ENCODE measurements around the gene TSSK2.
A peak's percentile ranks its signal among the peaks of the same experiment; 100 is the strongest.

The TSSK2 gene

GRCh38 chr22:19169002-19169946, 38.2 kb downstream of the TSSK2 start:
- DNase-seq (ENCODE audit: low read depth in 3 of 3), result no peak

- no peak for DNase-seq (ENCODE audit: low read depth in 3 of 3)
Observed at GRCh38 chr22:19169947-19170318, 38.8 kb downstream of the TSSK2 start.

- DNase-seq (ENCODE audit: low read depth in 3 of 3), result no peak
Observed at GRCh38 chr22:19172213-19173046, 41.3 kb downstream of the TSSK2 start.

- no peak for DNase-seq (ENCODE audit: low read depth in 3 of 3)
Observed at GRCh38 chr22:19173047-19174035, 42.2 kb downstream of the TSSK2 start.

DNA sequence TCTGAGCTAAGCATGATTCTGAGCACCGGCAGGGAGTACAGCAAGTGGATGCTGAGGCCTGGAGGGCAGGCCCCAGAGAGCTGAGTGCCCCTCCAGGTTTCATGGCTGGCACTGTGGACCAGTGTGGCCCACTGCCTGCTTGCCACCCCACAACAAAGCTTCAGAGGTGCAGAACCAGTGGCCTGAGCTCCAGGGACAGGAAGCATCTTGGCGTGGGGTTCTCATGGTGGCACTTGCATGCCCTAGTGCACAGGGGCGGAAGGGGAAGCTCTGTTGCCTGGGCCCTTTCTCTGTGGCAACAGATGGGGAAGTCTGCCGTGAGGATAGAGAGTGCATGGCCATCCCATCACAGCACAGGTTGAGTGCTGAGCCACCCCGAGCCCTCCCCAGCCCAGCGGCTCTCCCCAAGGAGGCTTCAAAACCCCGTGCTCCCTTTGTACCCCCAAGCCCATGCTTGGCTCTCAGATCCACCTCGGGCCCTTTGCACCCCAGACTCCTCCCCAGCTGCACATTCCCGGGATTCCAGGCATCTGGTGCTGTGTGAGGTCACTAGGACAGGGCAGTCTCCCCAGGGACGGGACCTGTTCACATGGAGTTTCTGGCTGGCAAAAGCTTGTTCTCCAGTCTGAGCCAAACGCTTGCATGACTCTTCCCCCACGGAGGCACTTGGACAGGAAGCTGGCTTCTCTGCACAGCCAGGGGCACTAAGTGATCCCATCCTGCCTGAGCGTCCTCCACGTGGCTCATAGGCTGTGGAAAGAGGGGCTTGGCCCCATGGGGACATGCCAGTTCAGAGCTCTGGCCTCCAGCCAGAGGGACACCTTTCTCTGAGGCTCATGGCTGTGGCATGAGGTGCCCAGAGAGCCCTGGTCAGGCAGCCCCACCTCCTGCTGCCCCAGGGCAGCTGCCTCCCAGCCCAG, 43.3 kb downstream of the TSSK2 start:
- no peak for DNase-seq (ENCODE audit: low read depth in 3 of 3)

GRCh38 chr22:19175026-19175601, 44.0 kb downstream of the TSSK2 start:
- DNase-seq (ENCODE audit: low read depth in 3 of 3), result no peak

DNA sequence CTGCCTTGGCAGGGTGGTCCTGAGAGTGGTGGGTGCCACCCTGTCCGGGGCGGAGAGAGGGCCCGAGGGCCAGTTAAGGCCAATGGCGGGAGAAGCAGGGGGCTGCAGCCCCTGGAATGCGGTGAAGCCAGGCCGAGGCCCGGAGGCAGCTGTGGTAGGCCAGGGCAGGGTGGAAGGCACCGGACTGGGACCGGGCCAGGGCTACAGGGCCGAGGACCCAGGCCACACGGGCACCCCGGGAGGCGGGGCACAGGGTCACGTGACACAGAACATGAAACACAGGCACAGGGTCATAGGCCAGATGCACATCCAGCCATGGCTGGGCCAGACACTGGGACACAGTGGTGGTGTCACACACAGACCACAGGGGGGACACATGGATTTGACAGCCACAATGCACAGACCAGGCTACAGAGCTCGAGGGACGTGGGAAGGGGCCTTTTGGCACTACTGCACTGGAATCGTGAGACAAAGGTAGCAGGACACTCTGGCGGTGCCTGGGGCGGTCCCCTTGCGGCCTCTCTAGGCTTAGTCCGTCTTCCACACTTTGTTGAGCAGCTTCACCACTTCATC, 44.6 kb downstream of the TSSK2 start:
- DNase-seq (ENCODE audit: low read depth in 3 of 3), result no peak

DNA sequence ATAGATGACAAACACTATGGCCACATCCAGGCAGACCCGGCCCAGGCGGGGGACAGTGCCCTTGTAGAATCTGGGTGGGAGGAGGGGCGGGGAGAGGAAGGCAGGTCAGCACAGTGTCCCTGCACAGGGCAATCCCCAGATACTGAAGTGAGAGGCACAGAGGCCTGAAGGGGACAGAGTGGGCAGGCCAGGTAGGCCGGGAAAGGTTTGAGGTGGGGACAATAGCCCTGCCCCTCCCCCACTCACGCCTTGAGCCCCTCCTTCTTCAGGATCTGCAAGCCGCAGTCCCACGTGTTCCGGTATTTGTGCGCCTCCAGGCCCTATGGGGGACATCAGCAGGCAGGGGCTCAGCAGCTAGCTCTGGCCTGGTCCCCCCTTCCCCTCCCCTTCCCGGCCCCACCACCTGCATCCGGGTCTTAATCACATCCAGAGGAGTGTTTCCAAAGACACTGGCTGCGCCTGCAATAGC, 45.1 kb downstream of the TSSK2 start:
- DNase-seq (ENCODE audit: low read depth in 3 of 3), result no peak

DNA sequence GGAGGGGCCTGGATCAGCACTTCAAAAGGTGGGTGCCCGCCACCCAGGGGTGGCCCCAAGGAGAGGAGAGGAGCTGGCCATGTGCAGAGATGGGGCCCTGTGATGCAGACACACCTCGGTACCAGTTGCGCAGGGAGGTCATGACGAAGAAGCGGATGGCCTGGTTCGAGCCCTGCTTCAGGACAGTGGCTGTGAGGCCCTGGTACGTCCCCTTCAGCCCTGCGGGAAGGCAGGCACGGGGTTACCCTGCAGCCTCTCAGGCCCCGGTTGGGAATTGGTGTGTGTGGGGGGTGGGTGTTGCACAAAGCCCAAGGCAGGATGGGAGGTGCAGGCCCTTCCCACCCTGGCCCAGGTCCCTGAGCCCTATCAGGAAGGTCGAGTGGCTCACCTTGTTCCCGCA, 45.6 kb downstream of the TSSK2 start:
- DNase-seq (ENCODE audit: low read depth in 3 of 3), result no peak

- DNase-seq (ENCODE audit: low read depth in 3 of 3), result no peak
Observed at GRCh38 chr22:19177164-19178064, 46.3 kb downstream of the TSSK2 start.

GRCh38 chr22:19178065-19178656, 47.1 kb downstream of the TSSK2 start:
- peak in 2 of 3 experiments; percentile 38 to 48 for DNase-seq (ENCODE audit: low read depth in 3 of 3)

DNA sequence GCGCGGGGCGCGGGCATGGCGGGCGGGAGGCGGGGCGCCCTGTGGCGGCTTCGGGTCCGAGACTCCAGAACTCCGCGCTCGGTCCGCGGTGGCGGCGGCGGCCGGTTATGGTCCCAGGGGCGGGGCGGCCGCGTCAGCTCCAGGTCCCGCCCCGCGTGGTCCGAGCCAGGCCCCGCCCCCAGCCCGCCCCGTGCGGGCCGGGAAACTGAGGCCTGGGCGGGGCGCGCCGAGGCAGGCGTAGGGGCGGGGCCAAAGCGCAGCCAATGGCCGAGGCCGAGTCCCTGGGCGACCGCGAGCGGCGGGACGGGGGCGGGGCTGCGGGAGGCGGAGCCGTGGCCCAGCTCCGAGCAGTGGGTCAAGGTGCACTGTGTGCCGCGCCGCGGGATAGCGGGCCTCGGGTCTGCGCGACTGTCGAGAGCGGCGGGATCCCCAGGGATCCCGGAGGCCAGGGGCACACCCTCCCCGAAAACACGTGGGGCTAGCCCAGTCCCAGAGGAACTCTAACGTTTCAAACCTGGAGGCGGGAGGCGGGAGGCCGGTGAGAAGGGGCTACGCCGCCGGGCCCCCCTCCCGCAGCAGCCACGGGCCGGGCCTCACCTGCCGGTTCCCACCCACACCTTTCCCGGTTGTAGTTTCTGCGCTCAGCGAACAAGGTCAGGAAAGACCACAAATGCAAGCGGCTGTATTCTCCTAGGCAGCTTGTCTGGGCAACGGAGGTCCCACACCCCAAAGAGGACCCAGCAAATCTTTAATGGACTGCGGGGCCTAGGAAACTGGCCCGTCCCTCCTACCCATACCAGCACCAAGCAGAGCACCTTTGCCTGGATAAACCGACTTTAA, 47.8 kb downstream of the TSSK2 start, which contains the start of gene SLC25A1:
Gene SLC25A1 (minus strand): TSS at position 80 of the 840 bp plus-strand sequence. CDS start 63 bp downstream, at position 17.
- peak; percentile 65 to 88 (median 71) for DNase-seq (ENCODE audit: low read depth in 3 of 3)

GRCh38 chr22:19179497-19180048, 48.5 kb downstream of the TSSK2 start:
- no peak for DNase-seq (ENCODE audit: low read depth in 3 of 3)

- no peak for DNase-seq (ENCODE audit: low read depth in 3 of 3)
Observed at GRCh38 chr22:19180234-19180633, 49.1 kb downstream of the TSSK2 start.

- no peak for DNase-seq (ENCODE audit: low read depth in 3 of 3)
Observed at GRCh38 chr22:19180740-19181410, 49.8 kb downstream of the TSSK2 start.
